SK-N-MC (cell line): Measurements from ENCODE around the gene ZNHIT2.

Experiments
- EZH2 ChIP-seq: fragments of 200-600 bp; sonication (generic); IDR thresholded peaks from one replicate; pipeline ENCODE4 v1.6.1; 2017; ENCODE audit warnings: antibody characterized with exemption
- POLR2AphosphoS5 ChIP-seq: IDR thresholded peaks from 2 replicates; pipeline ENCODE4 v1.6.1; 2012; ENCODE audit warnings: mild to moderate bottlenecking, low read depth, low read length, borderline replicate concordance

DNA sequence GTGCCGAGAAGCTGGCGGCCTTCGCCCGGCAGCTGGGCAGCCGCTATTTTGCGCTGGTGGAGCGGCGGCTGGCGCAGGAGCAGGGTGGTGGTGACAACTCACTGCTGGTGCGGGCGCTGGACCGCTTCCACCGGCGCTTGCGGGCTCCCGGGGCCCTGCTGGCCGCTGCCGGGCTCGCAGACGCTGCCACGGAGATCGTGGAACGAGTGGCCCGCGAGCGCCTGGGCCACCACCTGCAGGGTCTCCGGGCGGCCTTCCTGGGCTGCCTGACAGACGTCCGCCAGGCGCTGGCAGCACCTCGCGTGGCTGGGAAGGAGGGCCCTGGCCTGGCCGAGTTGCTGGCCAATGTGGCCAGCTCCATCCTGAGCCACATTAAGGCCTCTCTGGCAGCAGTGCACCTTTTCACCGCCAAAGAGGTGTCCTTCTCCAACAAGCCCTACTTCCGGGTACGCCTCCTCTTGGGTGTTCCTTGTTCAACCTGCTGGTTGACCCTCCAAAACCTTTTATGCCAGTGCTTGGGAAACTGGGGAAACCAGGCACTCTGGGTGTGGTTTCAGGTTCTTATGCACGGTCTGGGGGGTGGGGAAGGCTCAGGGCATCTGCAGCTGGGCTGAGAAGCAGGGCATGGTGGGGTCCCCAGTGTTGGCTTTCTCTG, 8.9 kb downstream of the ZNHIT2 start:
- no peak for TF ChIP-seq POLR2AphosphoS5
- TF ChIP-seq EZH2 = no peak
